GM18505 (cell line): Measurements from ENCODE around the gene ANXA4.
"Not testable (repeated sequence)": the region's sequence is repeated elsewhere in the genome, so short reads cannot be mapped to it uniquely, and the experiment has no call there.

Experiments used
- ATAC-seq: cut with Tn5 transposase; IDR thresholded peaks from one replicate; pipeline ENCODE4 v1.9.1; 2021; ENCODE audit not compliant: unreplicated experiment
- POLR2A ChIP-seq: IDR thresholded peaks from 4 replicates; pipeline ENCODE4 v1.6.1; 2011; ENCODE audit warnings: borderline replicate concordance; ENCODE audit not compliant: insufficient read depth, insufficient read length; ENCODE audit errors: extremely low read depth

Gene ANXA4

DNA sequence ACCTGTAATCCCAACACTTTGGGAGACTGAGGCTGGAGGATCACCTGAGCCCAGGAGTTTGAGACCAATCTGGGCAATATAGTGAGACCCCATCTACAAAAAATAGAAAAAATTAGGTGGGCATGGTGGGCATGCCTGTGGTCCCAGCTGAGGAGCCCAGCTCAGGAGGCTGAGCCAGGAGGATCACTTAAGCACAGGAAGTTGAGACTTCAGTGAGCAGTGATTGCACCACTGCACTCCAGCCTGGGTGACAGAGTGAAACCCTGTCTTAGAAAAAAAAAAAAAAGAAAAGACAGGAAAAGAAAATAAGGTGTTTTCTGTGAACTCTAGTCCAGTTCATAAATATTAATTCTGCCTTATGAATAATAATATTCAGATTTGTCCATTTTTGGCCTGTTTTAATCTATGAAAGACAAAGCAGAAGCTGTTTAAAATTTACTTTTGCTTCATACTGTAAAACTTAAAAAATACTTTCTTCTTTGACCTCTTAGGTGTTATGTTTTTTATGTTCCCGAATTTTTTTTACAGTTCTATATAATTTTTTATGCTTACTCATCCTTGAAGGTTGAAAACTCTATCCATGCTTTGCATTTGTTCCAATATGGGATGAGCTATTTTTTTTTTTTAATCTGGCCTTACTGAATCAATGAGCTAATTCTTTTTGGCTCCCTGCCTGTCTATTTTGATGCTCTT, 8.4 kb upstream of the ANXA4 start:
- no peak for TF ChIP-seq POLR2A

DNA sequence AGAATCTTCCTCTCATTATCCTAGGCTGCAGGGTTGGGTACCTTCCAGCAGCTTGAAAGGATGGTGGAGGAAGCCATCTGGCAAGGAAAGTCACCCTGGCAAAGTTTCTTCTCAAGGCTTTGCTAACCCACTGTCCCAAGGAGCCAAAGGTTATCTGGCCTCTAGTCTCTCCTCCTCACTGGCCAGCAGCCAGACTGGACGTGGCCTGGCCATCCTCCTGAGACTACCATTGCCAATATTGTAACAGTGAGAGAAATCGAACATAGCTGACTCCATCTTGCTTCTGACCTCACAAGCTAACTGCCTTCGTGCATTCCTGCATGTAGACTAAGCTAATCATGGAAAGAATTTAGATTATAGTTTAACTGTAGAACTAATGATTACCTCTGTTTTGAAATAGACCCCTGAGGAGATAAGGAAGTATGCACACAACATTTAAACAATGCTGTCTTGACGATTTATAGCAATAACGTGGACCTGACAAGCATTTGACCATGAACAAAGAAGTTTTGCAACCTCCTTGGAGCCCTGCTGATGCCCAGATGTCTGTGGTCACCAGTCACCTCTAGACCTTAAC, 7.8 kb upstream of the ANXA4 start:
- TF ChIP-seq POLR2A, result no peak
- ATAC-seq, result no peak

More for the DNA sequence above, 8.4 kb upstream of the ANXA4 start:
- ATAC-seq, result no peak

DNA sequence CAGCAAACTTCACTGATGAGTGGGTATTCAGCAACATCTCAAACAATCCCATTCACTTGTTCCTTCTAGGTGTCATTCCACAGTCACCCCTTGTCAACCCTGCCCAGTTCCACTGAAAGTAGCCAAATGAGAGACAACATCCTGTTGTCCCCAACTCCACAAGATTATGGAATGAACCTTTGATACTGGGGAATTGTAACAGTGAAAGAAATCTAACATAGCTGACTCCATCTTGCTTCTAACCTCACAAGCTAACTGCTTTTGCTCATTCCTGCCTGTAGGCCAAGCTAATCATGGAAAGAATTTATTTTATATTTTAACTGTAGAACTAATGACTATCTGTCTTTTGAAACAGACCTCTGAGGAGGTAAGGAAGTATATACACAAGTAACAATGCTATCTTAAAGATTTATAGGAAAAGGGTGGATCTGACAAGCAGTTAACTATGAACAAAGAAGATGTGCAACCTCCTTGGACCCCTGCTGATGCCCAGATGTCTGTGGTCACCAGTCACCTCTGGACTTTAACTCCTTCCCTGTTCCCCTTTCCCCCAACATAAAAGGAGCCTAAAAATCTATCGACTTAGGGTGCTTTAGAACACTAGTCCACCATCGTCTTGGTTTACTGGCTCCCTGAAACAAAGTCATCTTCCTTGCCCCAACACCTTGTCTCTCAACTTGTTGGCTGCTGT, 6.9 kb upstream of the ANXA4 start:
- no peak for ATAC-seq
- TF ChIP-seq POLR2A, result no peak

DNA sequence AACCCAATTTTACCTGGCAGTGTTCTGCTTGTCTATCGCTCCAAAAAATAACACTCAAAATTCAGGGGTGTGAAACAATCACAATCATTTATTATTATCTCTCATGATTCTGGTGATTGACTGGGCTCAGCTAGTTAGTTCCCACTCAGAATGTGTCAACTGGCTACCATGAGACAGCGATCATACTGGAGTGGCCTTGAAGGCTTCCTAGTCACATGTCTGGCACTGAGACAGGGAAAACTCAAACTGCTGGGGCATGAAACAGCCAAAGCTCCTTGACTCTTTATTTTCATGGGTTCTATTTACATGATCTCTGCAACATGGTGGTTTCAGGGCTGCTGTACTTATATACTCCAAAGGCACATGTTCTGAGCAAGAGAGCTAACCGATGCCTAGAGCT, 6.2 kb upstream of the ANXA4 start:
- ATAC-seq, result no peak
- no peak for TF ChIP-seq POLR2A

DNA sequence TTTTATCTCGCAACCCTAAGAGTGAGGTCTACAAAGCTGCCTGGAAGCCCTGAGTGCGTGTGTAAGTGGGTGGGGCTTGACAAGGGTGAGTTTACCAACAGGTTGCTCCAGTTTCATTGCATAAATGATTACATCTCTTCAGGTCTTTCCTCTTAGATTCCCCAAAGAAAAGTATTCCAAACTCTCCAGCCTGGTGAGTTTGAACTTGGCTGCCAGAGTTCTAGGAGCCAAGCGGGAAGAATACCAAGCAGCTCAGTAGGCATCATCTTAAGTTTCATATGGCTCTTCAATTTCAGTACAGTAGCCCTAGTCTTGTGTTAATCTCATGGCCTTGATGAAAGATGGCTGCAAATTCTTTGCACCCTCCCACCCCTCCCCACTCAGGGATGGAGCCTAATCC, 3.8 kb upstream of the ANXA4 start:
- not testable (repeated sequence) for ATAC-seq

DNA sequence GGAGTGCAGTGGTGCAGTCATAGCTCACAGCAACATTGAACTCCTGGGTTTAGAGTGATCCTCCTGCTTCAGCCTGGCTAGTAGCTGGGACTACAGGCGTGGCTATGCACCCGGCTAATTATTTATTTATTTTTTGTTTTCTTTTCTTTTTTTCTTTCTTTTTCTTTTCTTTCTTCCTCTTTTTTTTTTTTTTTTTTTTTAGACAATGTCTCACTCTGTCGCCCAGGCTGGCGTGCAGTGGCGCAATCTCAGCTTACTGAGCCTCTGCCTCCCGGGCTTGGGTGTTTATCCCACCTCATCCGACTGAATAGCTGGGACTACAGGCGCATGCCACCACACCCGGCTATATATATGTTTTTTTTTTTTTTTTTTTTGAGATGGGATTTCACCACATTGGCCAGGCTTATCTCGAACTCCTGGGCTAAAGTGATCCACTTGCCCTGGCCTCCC, 1.4 kb upstream of the ANXA4 start:
- no peak for TF ChIP-seq POLR2A
- ATAC-seq, result no peak

DNA sequence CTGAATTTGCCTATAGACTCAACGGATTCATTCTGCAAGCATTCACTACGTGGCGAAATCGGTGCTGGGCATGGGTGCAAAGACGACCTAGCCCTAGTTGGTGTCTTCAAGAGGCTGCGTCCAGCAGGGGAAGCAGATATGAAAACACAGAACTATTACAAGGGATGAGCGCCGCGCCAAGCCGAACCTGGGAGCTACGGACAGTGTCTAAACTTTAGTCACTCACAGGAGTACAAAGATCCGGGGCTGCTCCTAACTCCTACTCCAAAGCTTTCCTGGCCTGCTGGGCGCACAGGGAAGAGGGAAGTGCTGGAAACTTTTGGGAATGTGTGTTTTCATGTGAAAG, 732 bp upstream of the ANXA4 start:
- ATAC-seq, result peak; percentile 18
- no peak for TF ChIP-seq POLR2A

DNA sequence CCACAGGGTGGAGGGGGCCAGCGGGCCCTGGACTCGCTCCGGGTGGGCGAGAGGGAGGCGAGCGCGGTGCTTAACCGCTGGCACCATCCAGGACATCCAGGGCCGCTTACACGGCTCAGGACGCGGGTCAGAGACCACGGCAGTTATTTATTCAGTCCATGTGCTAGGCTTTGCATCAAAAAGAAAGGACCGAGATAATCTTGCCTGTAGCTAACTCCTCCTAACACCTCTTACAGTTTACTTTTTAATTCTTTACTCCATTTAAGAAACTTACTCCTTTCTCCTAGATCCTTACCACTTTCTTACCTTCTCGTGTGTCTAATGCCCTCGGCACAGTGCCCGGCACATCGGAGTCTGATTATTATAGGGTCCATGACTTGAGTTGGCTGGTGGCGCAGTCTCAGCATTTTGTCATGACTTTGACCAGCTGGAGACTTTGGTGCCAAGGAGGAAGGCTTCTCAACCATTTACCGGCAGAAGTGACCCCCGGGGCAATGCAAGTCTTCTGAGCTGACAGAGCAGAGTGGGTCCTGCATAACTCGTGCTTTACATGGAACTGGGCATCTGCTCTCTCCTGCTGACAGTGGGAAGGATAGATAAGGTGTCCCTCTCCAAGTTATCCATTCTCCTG, 503 bp downstream of the ANXA4 start:
- no peak for TF ChIP-seq POLR2A
- ATAC-seq, result no peak

DNA sequence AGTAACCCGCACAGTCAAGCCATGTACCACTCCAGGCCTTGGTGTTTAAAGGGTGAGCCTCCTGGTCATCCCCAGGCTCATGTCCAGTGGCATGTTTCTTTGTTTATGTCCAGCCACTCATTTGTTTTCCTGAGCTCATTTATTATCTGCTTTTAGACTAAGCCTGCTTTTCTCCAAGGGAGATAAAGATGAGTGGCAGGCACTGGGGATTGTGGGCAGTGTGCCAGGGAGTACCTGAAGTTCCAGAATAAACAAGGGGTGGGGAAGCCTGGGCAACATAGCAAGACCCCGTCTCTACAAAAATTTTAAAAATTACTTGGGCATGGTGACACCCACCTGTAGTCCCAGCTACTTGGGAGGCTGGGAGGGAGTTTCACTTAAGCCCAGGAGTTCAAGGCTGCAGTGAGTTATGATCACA, 1.9 kb downstream of the ANXA4 start:
- no peak for TF ChIP-seq POLR2A
- no peak for ATAC-seq

DNA sequence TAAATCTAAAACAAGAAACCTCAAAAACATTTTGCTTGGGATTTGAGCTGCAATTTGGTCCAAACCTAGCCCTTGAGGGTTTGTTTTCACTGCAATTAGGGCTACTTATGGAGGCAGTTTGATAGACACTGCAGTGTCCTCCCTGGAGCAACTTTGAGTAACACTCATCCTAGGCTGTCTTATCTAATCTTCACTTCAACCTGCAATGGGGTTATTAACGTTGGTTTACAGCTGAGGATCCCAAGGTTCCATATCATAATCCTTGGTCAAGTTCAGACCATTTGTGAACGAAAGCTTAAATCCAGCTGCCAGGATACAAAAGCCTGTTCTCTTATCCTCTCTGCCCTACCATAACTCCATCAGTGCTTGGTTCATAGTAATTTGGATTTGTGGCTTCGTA, 2.5 kb downstream of the ANXA4 start:
- TF ChIP-seq POLR2A, result no peak
- no peak for ATAC-seq

DNA sequence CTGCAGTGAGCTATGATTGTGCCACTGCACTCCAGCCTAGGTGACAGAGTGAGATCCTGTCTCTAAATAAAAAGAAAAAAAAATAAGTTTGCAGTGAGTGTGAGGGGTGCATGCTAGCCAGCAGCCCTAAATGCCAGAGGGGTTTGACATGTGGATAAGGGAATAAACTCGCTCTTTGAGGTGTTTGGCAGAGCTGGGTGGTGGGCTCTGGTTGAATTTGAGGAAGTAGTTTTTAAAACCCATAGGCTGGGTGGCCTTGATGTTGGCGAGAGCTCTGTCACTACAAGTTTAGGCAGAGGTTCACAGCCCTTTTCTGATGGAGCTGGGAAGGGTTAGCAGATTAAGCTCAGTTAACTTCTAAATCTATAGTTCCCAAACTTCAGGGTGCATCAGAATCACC, 3.1 kb downstream of the ANXA4 start:
- no peak for TF ChIP-seq POLR2A
- no peak for ATAC-seq

DNA sequence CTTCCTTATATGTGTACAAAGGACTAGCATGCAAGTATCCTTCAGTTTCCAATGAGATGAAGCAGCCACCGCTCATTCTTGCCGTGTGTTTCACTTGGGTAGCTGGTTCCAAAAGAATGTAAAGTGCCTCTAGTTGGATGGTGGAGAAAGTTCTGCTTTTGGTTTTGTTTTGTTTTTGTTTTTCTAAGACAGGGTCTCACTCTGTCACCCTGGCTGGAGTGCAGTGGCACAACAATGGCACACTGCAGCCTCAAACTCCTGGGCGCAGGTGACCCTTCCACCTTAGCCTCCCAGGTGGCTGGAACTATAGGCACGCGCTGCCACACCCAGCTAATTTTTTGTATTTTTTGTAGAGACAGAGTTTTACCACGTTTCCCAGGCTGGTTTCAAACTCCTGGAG, 8.3 kb downstream of the ANXA4 start:
- ATAC-seq, result no peak
- no peak for TF ChIP-seq POLR2A

DNA sequence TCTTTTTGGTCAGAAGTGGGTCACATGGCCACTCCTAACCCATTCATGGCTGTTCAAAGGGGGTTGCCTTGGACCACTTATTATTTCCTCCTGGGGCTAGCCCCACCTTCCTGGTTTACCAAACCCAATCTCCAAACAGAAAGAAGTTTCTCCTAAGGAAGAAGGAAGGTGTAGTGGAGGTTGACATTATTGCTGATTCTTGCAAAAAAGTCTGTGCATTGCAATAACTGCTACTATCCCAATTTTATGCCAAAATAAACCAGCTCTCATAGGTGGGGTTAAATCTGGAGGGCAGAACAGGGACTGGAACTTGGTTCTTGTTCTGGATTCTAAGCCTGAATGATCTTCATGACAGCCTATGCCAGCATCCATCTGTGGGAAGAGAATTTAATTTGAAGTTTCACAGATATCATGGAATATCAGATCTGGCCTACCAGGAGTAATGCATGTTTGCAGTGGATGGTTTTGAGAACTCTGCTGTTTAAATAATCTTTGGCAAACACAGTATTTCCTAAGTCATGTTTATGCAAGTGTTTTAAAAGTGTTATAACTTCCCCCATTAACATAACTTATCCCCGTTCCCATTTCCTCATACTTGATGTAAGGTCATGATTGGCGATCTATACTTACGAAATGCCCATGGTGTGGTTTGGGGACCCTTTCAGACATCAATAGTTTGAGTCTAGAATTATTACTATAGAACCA, 11.9 kb downstream of the ANXA4 start:
- TF ChIP-seq POLR2A, result no peak

DNA sequence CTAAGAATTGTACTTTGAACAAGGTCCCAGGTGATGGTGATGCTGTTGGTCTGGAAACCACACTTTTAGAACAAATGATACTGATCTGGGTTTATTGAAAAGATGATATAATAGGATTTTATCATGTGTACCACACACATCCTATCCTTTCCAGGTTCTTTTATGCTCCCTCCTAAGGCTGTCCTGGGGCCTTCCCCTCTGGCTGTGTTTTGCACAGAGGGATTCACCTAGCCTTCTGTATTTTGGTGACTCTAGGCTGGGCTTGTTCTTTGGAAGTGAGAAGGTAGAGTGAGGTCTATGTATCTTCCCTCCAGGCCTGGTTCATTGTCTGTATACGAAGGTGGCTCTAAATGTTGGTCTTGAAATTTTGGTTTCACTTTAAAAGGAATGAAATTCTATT, 12.7 kb downstream of the ANXA4 start:
- ATAC-seq, result no peak
- no peak for TF ChIP-seq POLR2A

More for the DNA sequence above, 11.9 kb downstream of the ANXA4 start:
- ATAC-seq, result no peak

DNA sequence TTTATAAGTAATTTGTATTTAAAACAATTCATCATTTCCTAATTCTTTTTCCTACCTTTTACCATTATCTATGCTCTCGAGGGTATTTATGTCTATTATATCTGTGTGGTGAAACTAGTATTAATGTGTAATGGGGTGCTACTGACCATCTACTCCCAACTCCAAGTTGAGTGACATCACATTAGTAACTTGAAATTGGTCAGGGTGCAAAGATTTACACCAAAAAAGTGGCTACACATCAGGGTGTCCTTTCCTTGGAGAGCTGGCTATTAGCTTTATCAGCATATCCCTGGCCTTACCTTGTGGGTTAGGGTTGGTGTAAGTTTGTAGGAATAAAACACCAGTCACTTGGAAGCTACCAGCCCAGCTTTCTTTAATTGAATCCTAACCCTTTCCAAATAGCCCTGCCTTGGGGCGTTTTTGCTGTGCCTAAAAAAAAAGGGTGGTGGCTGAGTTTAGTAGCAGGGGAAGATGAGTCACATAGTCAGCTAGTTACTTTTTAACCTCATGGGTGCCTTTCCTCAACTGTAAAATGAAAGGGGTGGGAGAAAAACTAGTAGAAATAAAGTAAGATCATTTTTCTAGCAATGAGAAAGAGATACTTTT, 14.0 kb downstream of the ANXA4 start:
- TF ChIP-seq POLR2A, result no peak
- ATAC-seq, result no peak
